Stimulated activated CD8-positive, alpha-beta memory T cell treated with anti-CD3 and anti-CD28 coated beads, Interleukin-12 subunit alpha, Interleukin-12 subunit beta, amount 100 ng/mL, for 24 hours (primary cell): ENCODE results near the gene CEP250.
"Not testable (repeated sequence)": the region's sequence is repeated elsewhere in the genome, so short reads cannot be mapped to it uniquely, and the experiment has no call there.

Experiments
- DNase-seq: peaks from one replicate; pipeline ENCODE4 v3.0.0-alpha.2; 2020; ENCODE audit errors: extremely low read depth

The CEP250 gene

GRCh38 chr20:35527122-35527769 lies 71.8 kb downstream of the CEP250 start:
- no peak for DNase-seq

GRCh38 chr20:35529552-35529951 lies 74.2 kb downstream of the CEP250 start, which contains the start of gene C20orf173:
TSS of gene C20orf173 (minus strand) at chr20:35529652. CDS start at chr20:35529373, 279 bp downstream.
- DNase-seq = no peak

- DNase-seq = no peak
These were observed 84.4 kb downstream of the CEP250 start for GRCh38 chr20:35539756-35540212.

DNA sequence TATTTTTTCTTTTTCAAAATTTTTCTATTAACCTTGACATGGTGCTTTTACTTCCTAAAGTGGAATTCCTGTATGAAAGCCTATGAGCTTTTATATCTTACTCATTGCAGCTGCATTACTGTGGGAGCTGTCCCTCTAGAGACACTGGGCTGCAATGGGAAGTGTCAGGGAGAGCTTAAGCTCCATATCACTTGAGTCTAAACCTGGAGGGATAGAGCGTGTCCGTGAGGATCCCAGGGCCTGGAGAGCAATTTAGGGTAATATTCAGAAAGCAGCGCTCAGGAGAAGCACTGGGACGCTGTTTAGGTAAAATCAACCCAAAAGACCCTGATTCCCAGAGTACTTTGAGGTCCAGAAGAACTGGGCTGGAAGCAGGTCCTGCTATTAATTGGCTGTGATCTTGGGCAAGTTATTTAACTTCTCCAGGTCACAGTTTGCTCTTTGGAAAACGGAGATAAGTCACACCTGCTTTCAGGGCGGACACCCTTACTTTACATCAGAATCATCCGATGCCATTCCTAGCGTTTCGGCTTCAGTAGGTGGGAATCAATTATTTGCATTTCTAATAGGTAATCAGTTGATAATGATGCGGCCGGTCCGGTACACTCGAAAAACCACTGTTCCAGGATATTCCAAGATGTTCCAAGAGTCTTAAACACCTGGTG lies 85.9 kb downstream of the CEP250 start:
- DNase-seq = no peak

GRCh38 chr20:35541783-35542662 lies 86.6 kb downstream of the CEP250 start, which contains the start of gene ERGIC3:
TSS of gene ERGIC3 (plus strand) at chr20:35542078. CDS start at chr20:35542098, 20 bp downstream.
- peak; percentile 93 for DNase-seq

DNA sequence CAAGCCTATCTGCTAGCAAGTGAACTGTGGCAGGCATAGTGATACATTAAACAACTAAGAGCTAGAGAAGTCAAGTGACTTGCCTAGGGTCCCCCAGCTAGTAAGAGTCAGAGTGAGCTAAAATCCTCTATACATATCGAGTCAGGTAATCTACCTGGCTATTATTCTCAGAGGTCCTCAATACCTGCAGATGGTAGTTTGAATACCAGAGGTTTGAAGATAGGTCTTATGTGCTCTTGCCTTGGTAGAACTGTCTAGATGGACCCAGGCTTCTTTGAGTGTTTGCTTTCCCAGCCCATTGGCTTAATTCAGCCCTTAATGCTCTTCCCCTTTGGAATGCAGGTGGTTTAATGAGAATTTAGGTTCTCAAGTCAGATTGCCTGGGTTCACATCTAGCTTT lies 87.6 kb downstream of the CEP250 start:
- DNase-seq = no peak

- no peak for DNase-seq
These were observed 89.0 kb downstream of the CEP250 start for GRCh38 chr20:35544436-35544835.

GRCh38 chr20:35544941-35545340 lies 89.5 kb downstream of the CEP250 start:
- DNase-seq = not testable (repeated sequence)

DNA sequence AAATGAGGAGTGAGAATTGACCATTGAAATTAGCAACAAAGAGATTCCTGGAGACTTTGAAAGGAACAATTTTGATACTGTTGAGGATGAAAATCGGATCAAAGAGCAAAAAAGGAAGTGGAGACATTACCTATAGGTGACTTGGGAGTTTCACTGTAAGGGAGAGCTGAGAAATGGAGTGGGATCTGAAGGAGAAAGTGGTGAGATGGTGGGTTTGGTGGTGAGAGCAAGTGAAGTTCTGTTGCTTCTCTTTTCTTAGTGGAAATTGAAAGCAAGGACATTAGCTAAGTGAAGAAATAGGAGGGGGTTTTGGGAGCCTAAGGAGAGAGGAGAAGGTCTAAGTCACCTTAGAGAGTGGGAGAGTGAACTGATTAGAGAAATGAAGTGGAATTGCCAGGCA lies 90.7 kb downstream of the CEP250 start:
- DNase-seq = no peak

- DNase-seq = no peak
These were observed 91.9 kb downstream of the CEP250 start for GRCh38 chr20:35547329-35547728.

DNA sequence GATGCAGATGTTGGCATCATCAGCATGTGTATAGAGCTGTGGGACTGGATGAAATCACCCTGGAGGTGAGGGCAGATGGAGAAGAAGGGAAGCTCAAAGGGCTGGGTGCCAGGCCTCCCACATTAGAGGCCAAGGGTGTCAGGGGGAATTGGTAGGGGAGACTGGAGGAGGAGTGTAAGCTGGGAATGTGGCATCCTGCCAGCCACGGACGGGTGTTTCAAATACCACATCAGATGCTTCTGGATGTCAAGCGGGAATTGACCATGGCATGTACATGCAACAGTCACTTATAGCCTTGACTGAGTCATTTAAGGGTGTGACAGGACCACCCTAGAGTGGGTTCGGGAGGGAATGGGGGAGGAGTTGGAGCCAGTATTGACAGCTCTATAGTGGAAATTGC lies 96.1 kb downstream of the CEP250 start:
- DNase-seq = no peak

DNA sequence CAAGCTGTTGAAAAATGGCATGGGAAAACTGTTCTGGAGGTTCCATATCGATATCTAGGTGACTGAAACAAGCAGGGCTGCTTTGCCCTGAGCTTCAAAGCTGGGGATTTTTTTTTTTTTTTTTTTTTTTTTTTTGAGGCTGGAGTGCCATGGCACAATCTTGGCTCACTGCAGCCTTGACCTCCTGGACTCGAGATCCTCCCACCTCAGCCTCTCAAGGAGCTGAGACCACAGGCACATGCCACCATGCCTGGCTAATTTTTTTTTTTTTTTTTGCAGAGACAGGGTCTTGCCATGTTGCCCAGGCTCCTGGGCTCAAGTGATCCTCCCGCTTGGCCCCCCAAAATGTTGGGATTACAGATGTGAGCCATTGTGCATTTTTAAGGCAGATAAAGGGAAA lies 97.5 kb downstream of the CEP250 start:
- DNase-seq = no peak

DNA sequence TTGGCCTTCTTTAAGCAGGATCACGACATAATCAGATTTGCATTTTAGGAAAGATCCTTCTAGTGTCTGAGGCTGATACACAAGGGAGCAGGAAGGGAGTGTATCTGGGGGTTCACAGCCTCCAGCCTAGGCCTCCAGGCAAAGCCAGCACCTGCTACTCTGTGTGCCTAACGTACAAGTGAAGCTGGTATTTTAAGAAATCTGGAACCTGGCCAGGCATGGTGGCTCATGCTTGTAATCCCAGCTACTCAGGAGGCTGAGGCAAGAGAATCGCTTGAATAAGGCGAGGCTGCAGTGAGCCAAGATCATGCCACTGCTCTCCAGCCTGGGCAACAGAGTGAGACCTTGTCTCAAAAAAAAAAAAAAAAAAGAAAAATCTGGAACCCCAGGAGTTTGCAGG lies 100.1 kb downstream of the CEP250 start:
- DNase-seq = not testable (repeated sequence)

- DNase-seq = no peak
These were observed 100.7 kb downstream of the CEP250 start for GRCh38 chr20:35555951-35556645.

GRCh38 chr20:35556871-35557270 lies 101.5 kb downstream of the CEP250 start:
- DNase-seq = no peak

DNA sequence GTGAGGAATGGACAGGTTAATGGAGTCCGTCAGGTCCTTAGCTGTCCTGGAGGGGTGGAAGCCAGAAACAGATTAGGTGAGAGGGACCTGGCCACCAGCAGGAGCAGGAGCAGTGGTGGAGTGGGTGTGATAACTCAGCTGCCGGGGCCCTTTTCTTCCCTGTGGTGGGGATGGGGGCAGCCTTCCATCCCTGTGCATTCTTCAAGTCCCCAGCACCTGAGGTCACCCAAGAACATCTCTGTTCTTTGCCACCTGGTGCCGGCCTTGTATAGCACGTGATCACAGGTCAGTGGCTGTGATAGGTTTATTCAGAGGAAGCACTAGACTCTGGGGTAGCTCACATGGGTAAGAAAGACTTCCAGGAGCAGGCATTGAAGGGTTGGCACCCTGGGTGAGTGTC lies 103.1 kb downstream of the CEP250 start:
- no peak for DNase-seq

DNA sequence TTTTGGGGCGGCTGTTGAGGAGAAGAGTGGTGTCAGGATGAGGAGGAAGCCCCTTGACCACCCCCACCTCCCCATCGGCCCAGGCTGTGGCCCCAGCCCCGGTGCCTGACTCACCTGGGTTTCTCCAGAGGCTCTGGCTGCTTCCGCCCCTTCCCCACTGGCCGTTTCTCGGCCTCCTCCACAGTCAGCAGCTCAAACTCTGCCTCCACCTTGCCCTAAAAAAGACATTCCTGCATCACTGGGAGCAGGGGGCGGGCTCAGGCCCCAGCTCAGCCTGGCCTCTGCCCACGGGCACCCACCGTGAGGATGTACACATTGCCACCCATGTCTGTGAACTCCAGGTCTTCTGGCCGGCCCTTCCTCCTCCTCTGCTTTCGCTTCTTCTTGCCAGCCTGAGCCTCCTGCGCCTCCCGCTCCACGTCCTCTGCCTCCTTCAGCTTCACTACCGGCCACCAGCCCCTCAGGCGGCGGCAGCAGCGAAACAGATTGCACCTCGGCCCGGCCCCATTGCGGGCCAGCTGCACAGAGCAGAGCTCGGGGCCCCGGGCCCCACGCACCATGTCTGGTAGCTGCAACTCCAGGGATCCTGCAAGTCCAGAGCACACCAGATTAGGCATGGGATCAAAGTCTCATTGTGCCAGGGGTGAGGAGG lies 103.8 kb downstream of the CEP250 start:
- no peak for DNase-seq

DNA sequence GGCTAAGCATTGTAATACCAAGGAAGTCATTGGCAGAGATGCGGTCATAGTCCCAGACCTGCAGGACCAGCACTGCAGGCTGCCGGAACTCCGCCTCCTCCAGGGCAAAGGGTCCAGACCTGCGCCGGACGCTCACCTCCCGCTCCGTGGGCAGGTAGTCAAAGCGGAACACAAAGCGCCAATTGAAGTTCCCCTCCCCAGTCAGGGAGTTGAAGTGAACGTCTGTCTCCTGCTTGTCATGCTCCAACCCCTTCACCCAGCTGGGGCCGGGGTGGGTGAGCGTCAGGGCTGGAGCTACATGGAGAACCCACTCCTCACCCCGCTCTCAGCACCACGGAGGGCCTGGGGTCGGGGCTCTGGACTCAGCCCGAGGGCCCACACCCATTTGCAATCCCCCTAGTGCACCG lies 104.7 kb downstream of the CEP250 start:
- DNase-seq = no peak

GRCh38 chr20:35560541-35560940 lies 105.1 kb downstream of the CEP250 start:
- no peak for DNase-seq

GRCh38 chr20:35561268-35561667 lies 105.9 kb downstream of the CEP250 start:
- DNase-seq = no peak

DNA sequence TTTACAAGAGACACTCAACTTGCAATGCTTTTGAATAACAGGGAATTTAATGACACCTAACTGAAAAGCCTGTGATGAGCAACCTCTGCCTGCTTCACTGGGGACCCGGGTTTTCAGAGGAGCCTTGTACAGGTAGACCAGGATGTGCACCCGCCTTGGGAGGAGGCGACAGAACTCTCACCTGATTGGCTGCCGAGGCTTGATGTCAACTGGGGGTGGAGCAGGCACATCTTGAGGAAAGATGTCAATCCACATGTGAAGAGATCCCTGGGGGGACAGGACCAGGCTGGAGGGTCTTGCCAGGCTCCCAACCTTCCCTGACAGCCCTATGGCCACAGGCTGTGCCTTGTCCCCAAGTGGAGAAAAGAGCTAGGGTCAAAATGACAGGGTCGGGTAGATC lies 106.3 kb downstream of the CEP250 start:
- DNase-seq = no peak
